Activated CD4-positive, alpha-beta T cell treated with anti-CD3 and anti-CD28 coated beads, Interleukin-2, amount 50 U/mL, for 48 hours (primary cell): ENCODE data around the gene SYCE1.
"Not testable (repeated sequence)": the region's sequence is repeated elsewhere in the genome, so short reads cannot be mapped to it uniquely, and the experiment has no call there.

ENCODE experiments used
- DNase-seq, 2 experiments: peaks; one replicate each; pipeline ENCODE4 v3.0.0-alpha.2; 2020

Gene SYCE1

DNA sequence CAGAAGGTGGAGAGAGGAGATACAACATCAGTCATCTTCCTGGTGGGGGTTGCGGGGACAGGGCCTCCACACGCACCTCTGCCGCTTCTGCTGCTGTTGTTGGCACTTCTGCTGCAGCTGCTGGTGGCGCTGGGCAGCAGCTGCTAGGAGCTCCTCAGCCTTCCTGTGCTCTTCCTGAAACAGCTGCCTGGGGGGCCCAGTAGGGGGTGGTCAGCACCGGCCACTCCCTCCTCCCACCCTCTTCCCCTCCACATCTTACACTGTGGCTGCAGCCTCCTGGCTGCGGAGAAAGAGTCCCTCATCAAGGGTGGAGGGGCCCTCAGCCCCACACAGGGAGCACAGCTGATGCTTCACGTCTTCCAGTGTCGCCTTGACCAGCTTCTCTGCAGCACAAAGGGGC, 9.9 kb downstream of the SYCE1 start:
- DNase-seq: no peak

DNA sequence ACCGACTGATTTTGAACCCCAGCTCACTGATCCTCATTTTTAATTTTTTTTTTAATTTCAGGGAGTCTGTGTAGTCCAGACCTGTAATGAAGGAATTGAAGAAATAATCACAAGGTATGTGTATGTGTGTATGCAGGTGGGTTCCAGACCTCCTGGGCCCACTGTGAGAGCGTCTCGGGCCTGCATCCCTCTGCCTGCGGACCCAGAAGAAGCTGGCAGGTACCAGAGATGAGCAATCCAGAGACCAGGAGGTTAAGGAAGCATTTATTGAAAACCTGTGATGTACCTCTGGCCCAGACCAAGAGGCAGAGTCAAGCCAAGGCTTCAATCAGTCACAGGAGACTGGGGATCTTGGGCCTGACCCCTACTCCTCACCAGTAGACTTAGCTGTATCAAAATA, 10.8 kb downstream of the SYCE1 start:
- no peak for DNase-seq

DNA sequence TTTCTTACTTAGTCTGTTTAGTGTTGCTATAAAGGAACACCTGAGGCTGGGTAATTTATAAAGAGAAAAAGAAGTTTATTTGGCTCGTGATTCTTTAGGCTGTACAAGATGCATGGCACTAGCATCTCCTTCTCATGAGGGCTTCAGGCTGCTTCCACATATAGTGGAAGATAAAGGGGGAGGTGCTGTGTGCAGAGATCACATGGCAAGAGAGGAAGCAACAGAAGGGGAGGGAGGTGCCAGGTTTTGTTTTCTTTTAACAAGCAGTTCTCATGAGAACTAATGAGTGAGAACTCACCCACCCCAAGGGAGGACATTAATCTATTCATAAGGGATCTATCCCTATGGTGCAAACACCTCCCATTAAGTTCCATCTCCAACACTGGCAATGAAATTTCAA, 20.9 kb downstream of the SYCE1 start:
- no peak for DNase-seq

DNA sequence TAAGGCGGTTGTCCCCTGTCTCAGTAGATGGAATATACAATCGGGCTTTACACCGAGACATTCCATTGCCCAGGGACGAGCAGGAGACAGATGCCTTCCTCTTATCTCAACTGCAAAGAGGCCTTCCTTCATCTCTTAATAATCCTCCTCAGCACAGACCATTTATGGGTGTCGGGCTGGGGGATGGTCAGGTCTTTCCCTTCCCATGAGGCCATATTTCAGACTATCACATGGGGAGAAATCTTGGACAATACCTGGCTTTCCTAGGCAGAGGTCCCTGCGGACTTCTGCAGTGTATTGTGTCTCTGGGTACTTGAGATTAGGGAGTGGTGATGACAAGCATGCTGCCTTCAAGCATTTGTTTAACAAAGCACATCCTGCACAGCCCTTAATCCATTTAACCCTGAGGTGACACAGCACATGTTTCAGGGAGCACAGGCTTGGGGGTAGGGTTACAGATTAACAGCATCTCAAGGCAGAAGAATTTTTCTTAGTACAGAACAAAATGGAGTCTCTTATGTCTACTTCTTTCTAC, 23.9 kb downstream of the SYCE1 start:
- DNase-seq: not testable (repeated sequence)

DNA sequence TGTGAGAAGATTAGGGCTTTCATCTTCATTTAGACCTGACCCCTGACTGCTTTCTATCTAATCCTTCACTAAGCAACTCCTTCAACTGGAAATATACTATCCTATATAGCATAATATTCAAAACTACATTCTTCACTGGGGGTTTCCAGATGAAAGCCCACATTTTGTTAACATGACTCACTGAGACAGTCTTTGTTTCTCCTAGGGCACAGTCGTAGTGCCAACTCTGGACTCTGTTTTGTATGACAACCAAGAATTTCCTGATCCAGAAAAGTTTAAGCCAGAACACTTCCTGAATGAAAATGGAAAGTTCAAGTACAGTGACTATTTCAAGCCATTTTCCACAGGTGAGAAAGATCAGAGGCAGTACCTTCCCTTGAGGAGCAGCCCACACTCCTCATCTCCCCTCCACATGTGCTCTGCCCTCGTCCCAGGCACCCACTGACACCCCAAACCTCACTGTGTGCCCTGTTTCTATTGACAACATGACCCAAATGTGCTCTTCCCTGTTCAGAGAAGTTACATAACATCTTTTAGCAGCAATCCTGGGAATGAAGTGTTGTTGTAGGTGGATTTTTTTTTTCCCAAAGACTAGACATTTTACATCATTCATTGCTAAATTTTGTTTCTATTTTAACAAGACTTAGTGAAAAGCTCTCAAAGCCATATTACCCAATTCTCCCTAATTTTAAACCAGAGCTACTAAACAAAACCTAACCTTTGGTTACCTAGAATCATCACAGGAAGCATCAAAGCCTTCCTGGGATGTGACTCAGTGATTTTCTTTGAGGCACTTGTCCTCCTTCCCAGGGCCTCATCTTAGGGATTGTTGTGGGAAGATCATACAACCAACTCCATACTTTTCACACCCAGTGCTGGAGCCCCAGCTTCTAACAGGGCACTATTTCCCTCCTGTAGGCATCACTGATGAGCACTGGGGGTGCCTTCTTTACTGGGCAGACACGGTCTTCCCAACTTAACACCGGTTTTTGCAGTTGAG, 27.5 kb downstream of the SYCE1 start:
- DNase-seq: no peak

DNA sequence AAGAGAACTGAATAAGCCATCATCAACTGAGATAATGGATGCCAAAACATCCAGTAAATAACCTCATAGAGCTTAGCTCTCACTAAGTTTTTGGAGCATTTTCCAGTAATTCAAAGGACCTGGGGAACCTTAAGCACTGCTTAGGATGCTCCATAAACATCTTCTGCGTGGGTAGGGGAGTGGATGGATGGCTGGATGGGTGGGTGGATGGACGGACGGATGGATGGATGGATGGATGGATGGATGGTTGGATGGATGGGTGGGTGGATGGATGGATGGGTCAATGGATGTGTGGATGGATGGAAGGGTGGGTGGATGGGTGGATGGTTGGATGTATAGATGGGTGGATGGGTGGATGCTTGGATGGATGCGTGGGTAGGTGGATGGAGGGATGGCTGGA, 29.2 kb downstream of the SYCE1 start:
- DNase-seq: no peak

DNA sequence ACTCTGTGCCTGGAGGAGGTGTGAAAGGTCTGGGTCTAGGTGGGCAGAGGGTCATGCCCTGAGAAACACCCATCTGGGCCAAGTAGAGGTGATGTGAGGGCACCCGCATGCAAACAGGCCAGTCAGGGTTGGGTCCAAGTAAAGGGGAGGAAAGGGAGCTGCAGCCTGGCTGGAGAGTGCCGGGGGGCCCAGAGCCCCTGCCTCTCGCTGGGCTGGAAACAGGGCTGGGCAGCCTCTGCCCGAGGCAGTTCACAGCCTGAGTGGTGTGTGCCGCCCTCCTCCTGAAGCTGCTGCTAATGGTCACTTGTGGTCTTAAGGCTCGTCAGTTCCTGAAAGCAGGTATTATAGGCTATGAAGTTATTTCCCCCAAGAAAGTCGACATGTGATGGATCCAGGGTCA, 31.0 kb downstream of the SYCE1 start:
- DNase-seq: no peak

DNA sequence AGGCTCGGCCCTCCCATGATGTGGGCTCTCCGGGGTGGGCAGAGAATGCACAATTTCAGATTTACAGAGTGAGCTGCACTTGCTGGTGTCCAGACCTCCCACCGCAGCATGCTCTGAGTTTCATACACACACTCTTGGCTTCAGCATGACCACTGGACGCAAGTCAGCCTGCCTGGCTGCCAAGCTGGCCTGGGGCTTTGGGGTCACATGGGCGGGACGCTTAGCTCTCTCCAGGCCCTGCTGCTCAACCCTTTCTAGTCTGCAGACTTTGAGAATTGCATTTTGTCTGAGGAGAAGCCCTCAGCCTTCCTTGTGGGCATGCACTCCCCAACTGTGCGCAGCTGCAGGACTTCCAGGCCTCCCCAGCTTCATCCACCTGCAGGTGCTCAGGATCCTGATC, 32.5 kb downstream of the SYCE1 start:
- no peak for DNase-seq

DNA sequence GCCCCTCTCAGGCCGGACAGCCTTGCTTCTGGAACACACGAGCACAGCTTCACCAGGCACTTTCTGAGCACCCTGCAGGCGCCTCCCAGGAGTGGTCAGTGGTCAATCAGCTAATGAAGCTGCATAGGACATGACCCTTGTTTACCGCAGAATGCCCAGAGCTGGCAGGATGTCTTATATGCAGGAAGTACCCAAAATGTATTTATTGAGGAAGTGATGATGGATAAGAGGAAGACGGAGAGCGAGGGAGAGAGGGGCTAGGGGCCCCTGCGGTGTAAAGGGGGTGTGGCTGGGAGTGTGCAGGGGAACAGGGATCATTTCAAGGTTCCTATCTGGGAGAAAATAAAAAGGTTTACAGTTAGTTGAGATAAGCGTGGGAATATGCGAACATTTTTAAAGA, 34.9 kb downstream of the SYCE1 start:
- no peak for DNase-seq

DNA sequence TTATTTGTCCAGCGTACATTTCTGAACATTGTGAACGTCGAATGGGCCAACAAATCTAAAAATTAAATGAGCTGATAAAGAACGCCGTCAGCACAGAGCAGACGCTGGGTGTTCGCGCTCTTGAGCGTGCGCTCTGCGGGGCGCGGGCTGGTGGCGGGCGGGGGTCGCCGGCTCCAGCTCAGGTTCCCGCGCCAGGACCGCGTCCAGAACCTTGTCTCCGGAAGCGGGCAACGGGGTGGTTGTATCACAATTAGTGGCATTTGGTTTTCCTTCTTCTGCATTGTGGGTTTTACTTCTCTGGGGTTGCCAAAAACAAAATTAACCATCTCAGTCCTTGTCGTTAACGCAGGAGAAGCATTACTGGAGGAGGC, 35.8 kb downstream of the SYCE1 start:
- DNase-seq: no peak

DNA sequence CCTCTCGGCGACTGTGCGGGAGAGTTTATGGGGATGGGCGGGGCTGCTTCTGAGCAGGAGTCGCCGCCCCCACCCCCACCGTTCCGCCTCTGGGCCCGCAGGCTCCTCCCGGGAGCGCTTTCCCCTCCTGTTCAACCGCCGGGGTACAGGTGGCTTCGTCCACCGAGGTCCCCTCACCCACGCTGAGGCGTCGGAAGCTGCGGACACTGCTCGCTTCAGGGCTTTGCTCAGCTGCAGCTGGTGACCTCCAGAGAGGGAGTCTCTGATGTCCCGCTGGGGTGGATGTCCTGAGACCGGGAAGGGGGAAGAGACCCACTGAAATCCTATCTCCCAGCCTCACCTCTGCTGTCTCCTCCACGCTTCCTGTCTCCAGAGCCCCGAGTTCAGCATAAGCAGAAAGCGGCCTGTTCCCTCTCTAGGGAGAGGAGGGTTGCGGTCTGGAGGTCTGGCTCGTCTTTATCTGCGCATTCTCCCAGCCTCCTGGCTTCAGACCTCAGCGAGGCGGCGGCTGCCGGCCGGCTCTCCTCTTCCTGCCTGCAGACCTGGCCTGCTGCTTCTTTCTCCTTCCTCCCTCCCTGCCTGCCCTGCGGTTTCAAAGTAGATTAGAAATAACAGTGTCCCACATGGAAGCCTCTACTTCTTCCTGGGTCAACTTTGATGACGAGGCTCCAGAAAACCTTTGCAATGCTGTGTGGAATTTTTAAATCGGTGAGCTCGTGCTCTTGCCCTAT, 36.4 kb downstream of the SYCE1 start:
- peak; percentile 17 to 18 for DNase-seq

DNA sequence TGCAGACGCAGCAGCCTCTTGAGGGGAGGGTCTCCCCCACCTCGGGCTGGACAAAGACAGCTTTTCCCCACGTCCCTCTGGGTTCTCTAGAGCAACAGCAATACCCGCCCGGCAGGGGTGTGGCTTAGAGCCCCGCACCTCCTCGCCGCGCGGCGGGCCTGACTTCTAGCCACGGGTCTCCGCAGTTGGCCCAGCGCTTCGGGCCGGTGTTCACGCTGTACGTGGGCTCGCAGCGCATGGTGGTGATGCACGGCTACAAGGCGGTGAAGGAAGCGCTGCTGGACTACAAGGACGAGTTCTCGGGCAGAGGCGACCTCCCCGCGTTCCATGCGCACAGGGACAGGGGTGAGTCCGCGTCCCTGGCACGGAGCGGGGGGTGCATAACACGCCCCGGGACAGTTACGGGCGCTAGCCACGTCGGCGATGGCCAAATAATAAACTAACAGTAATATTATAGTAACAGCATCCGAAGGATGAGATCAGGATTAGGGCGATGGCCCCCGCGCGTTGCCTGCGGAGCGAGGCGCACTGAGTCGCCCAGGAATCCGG, 37.0 kb downstream of the SYCE1 start:
- no peak for DNase-seq

DNA sequence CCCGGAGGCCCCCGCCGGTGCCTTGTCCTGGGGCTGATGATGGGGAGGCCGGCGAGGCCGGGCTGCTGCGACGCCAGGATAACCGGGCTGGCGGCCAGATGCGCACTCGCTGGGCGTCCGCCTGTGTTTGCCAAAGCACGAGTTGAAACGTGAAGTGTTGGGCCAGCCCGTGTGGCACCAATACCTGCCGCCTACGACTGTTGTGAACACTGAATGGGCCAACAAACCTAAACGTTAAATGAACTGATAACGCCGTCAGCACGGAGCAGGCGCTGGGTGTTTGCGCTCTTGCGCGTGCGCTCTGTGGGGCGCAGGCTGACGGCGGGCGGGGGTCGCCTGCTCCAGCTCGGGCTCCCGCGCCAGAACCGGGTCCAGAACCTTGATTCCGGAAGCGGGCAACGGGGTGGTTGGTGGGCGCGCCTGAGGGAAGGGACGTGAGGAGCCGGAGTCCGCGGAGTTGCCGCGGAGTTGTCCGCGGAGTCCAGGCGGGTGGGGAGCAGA, 37.6 kb downstream of the SYCE1 start:
- no peak for DNase-seq

DNA sequence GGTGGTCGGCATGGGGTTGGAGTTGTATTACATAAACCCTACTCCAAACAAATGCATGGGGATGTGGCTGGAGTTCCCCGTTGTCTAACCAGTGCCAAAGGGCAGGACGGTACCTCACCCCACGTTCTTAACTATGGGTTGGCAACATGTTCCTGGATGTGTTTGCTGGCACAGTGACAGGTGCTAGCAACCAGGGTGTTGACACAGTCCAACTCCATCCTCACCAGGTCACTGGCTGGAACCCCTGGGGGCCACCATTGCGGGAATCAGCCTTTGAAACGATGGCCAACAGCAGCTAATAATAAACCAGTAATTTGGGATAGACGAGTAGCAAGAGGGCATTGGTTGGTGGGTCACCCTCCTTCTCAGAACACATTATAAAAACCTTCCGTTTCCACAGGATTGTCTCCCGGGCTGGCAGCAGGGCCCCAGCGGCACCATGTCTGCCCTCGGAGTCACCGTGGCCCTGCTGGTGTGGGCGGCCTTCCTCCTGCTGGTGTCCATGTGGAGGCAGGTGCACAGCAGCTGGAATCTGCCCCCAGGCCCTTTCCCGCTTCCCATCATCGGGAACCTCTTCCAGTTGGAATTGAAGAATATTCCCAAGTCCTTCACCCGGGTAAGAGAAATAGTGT, 38.3 kb downstream of the SYCE1 start, which contains the start of gene CYP2E1:
CYP2E1 (plus strand) TSS at position 407 of the 632 bp plus-strand sequence; CDS start at position 440, 33 bp downstream.
- no peak for DNase-seq

DNA sequence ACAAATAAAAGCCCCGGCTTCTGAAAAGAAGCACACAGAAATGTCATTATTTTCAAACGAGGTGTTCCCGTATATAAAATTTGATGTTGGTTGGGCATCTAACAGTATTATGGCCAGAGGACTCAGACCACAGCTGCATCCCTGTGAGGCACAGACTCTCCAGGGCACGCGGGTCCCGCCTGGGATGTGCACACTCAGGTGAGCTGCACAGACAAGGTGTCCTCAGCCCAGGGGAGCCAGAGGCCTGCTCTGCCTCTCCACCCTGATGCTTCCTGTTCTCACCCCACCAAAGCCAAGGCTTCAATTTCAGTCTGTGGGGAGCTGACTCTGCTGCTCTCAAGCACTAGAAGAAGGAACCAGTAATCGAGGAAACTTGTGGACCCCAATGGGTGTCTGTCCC, 39.9 kb downstream of the SYCE1 start:
- DNase-seq: no peak

DNA sequence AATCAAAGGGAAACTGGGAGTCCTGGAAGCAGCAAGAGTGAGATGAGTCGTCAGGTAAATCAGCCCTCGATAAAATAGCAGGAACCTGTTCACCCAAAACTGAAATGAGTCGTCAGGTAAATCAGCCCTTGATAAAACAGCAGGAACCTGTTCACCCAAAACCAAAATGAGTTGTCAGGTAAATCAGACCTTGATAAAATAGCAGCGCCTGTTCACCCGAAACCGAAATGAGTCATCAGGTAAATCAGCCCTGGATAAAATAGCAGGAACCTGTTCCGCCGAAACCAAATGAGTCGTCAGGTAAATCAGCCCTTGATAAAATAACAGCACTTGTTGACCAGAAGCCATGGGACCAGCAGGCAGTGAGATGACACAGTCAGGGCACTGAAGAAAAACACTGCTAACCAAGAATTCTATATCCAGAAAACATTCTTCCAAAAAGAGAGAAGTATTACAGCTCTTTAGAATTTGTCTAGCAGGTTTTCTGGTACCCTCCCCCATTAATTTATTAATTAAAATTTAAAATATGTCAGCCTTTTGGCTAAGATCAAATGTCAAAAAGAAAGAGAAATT, 41.7 kb downstream of the SYCE1 start:
- no peak for DNase-seq

DNA sequence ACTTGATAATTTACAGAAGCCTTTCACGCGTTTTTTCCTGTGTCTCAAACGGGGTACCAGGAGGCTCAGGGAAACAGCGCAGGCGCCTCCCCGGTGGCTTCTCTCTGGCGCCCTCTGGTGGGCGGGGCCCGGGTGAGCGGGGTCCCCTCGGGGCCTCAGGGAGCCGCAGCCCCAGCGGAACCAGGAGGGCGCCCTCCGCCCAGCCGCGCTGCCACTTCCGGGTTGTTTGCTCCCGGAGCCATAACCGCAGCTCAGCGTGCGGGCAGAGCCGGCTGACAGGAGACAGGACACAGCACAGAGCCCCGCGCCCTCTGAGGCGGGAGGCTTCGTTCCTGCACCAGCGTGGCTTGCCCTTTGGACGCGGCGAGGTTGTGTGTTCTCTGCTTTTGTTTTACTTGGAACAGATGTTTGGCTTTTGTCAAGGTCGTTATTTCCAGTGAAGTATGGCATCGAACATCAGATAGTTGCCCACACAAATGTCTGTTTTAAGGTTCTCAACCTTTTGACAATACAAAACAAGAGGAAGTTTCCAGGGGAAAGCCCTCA, 45.1 kb downstream of the SYCE1 start:
- DNase-seq: peak; percentile 96 to 97

DNA sequence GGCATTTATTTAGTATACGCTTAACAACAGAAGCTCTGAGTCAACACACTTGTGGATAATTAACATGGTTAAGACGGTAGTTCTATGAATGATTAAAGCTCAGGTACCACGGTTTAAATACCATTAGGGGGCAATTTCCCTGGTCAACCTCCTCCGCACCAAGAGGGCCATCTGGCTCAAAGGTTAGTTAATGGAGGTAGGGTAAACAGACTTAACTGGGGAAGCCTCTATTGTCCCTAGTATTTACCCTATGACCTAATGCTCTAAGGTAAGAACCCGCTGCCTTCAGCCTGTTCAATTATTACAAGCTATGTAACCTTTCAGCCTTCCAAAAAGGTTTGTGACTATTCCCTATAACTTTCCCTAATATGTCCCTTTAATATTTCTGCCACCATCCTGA, 46.9 kb downstream of the SYCE1 start:
- not testable (repeated sequence) for DNase-seq

DNA sequence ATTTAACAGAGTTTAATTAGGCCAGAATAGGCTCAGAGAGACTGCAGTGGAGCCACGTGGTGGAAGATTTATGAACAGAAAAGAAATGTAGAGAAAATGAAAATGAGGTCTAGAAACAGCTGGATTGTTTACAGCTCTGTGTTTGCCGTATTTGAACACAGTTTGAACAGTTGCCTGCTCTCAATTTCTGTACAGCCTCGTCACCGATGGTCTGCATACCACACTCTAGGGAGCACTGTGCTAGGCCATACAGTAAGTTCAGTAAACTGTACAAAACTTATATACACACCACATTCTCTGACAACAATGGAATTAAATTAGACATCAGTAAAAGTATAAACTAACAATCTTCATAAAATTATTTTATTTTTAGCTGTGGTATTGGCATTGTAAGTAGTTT, 49.3 kb downstream of the SYCE1 start:
- DNase-seq: no peak

DNA sequence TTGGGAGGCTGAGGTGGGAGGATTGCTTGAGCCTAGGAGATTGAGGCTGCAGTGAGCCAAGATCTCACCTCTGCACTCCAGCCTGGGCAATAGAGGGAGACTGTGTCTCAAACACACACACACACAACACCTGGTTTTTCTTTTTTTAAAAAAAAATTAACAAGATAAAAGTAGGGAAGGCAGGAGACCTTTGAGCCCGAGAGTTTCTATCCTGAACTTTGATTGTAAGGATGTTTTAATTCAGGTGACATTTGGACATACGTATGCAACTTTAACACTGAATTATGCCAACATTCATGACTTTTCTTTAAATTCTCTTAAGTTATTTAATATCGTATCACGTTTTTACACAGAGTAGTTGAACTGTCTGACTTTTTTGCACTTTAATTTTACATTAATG, 49.9 kb downstream of the SYCE1 start:
- DNase-seq: no peak

DNA sequence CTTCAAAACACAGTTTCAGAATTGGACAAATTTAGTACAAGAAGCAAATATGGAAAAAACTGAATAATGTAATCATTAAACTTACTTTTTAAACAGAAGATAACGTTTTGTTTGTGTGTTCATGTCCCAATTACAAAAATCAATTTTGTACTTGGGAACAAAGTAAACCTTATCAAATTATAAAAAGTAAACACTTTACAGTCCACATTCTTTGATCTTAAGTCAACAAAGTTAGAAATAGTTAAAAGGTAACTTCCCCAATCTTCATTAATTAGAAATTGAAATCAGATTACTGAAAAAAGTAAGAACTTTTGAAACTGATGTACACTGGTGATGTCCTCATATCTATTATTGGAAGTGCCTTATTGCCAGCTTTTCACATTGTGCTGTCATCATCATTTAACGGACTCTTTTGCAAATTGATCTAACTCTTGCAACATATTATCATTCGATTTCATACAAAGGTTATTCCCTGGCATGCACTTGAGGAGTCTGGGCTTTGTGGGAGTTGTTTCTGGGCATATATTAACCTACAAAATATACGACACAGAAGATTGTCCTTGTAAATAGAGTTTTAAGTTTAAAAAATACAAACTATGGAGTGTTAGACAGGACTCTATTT, 53.4 kb downstream of the SYCE1 start:
- no peak for DNase-seq

DNA sequence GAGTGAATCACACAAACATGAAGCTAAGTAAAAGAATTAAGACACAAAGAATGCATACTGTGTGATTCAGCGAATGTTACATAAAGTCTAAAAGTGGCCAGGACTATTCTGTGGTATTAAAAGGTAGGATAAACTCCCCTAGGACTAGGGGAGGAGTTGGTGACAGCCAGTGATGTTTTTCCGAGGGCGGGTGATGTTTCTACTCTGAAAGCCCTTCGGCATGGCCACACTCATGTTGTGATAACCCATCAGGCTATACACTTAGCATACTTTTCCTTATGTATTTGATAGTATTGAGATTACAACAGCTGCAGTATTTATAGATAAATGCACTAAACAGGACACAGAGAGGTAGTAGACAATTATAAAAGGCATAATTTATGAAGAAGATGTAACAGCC, 54.0 kb downstream of the SYCE1 start:
- no peak for DNase-seq
